IMR-90 (cell line): ENCODE measurements around the gene IL12RB1.

Experiments used
- BHLHE40 ChIP-seq: fragments of 150-350 bp; IDR thresholded peaks from 2 replicates; pipeline ENCODE4 v1.6.1; 2016; ENCODE audit warnings: mild to moderate bottlenecking, low read depth, low read length
- FOS ChIP-seq: fragments of 150-350 bp; IDR thresholded peaks from 2 replicates; pipeline ENCODE4 v1.6.1; 2016; ENCODE audit warnings: low read depth, low read length
- MAZ ChIP-seq: IDR thresholded peaks from 2 replicates; pipeline ENCODE4 v1.6.1; 2012; ENCODE audit warnings: low read depth, mild to moderate bottlenecking, low read length, improper control_type of control experiment, moderate library complexity, borderline replicate concordance
- MXI1 ChIP-seq: IDR thresholded peaks from 2 replicates; pipeline ENCODE4 v1.6.1; 2012; ENCODE audit warnings: low read depth, mild to moderate bottlenecking, low read length, moderate library complexity, borderline replicate concordance
- POLR2A ChIP-seq: IDR thresholded peaks from 2 replicates; pipeline ENCODE4 v1.6.1; 2012; ENCODE audit warnings: mild to moderate bottlenecking, low read depth, low read length
- RCOR1 ChIP-seq: IDR thresholded peaks from 2 replicates; pipeline ENCODE4 v1.6.1; 2012; ENCODE audit warnings: mild to moderate bottlenecking, low read length, improper control_type of control experiment; ENCODE audit not compliant: insufficient replicate concordance
- RFX5 ChIP-seq: IDR thresholded peaks from 2 replicates; pipeline ENCODE4 v1.8.0; 2012; ENCODE audit warnings: low read depth, mild to moderate bottlenecking, low read length, moderate library complexity
- TF ChIP-seq, protein P1 (sequence below): conservative IDR thresholded peaks from 2 replicates; pipeline ENCODE4 v1.5.1; 2012; ENCODE audit warnings: mild to moderate bottlenecking, low read depth, low read length, improper control_type of control experiment
- TF ChIP-seq, protein P2 (sequence below): fragments of 150-350 bp; IDR thresholded peaks from 2 replicates; pipeline ENCODE4 v1.6.1; 2017; ENCODE audit warnings: mild to moderate bottlenecking, antibody characterized with exemption, low read length, low read depth
- TF ChIP-seq, protein P3 (sequence below): fragments of 150-350 bp; IDR thresholded peaks from 2 replicates; pipeline ENCODE4 v1.6.1; 2016; ENCODE audit warnings: low read depth, mild to moderate bottlenecking, low read length, moderate library complexity, borderline replicate concordance

DNA sequence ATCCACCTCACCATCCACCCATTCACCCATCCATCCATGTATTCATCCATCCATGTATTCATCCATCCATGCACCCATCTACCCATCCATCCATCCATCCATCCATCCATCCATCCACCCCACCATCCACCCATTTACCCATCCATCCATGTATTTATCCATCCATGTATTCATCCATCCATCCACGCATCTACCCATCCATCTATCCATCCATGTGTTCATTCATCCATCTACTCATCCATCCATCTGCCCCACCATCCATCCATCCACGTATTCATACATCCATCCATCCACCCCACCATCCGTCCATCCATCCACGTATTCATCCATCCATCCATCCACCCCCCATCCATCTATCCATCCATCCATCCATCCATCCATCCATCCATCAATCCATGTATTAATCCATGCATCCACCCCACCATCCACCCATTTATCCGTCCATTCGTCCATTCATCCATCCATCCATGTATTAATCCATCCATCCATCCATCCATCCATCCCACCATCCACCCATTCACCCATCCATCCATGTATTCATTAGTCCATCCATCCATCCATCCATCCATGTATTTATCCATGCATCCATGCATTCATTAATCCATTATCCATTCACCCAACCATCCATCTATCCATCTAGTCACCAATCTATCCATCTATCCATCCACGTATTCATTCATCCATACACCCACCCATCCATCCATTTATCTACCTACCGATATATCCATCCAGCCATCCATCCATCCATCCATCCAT lies 2.6 kb downstream of the IL12RB1 start:
- TF ChIP-seq, protein P1, sequence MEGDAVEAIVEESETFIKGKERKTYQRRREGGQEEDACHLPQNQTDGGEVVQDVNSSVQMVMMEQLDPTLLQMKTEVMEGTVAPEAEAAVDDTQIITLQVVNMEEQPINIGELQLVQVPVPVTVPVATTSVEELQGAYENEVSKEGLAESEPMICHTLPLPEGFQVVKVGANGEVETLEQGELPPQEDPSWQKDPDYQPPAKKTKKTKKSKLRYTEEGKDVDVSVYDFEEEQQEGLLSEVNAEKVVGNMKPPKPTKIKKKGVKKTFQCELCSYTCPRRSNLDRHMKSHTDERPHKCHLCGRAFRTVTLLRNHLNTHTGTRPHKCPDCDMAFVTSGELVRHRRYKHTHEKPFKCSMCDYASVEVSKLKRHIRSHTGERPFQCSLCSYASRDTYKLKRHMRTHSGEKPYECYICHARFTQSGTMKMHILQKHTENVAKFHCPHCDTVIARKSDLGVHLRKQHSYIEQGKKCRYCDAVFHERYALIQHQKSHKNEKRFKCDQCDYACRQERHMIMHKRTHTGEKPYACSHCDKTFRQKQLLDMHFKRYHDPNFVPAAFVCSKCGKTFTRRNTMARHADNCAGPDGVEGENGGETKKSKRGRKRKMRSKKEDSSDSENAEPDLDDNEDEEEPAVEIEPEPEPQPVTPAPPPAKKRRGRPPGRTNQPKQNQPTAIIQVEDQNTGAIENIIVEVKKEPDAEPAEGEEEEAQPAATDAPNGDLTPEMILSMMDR: no peak
- TF ChIP-seq POLR2A (no peak), MXI1 (no peak), RFX5 (no peak), BHLHE40 (no peak), RCOR1 (no peak), MAZ (no peak), FOS (no peak)
- TF ChIP-seq, protein P2, sequence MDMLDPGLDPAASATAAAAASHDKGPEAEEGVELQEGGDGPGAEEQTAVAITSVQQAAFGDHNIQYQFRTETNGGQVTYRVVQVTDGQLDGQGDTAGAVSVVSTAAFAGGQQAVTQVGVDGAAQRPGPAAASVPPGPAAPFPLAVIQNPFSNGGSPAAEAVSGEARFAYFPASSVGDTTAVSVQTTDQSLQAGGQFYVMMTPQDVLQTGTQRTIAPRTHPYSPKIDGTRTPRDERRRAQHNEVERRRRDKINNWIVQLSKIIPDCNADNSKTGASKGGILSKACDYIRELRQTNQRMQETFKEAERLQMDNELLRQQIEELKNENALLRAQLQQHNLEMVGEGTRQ: no peak
- TF ChIP-seq, protein P3, sequence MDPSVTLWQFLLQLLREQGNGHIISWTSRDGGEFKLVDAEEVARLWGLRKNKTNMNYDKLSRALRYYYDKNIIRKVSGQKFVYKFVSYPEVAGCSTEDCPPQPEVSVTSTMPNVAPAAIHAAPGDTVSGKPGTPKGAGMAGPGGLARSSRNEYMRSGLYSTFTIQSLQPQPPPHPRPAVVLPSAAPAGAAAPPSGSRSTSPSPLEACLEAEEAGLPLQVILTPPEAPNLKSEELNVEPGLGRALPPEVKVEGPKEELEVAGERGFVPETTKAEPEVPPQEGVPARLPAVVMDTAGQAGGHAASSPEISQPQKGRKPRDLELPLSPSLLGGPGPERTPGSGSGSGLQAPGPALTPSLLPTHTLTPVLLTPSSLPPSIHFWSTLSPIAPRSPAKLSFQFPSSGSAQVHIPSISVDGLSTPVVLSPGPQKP: no peak
